ENCODE data around the gene MTMR8.
"Not testable (repeated sequence)": the region's sequence is repeated elsewhere in the genome, so short reads cannot be mapped to it uniquely, and the experiment has no call there.

The MTMR8 gene

GRCh38 chrX:64394874-64395567 is at the start of gene MTMR8:
TSS of gene MTMR8 (minus strand) at chrX:64395452. CDS start at chrX:64395363, 89 bp downstream.
- DNase-seq: peak; percentile 0

GRCh38 chrX:64439551-64439950 is 44.3 kb upstream of the MTMR8 start:
- no peak for DNase-seq

GRCh38 chrX:64437665-64438064 is 42.4 kb upstream of the MTMR8 start:
- DNase-seq: no peak

GRCh38 chrX:64437218-64437617 is 42.0 kb upstream of the MTMR8 start:
- no peak for DNase-seq

- no peak for DNase-seq
Observed at GRCh38 chrX:64428371-64428770, 33.1 kb upstream of the MTMR8 start.

- DNase-seq: no peak
Observed at GRCh38 chrX:64427787-64428186, 32.5 kb upstream of the MTMR8 start.

GRCh38 chrX:64427281-64427680 is 32.0 kb upstream of the MTMR8 start:
- DNase-seq: no peak

GRCh38 chrX:64409730-64410129 is 14.5 kb upstream of the MTMR8 start:
- not testable (repeated sequence) for DNase-seq

GRCh38 chrX:64398088-64398487 is 2.8 kb upstream of the MTMR8 start:
- DNase-seq: no peak

GRCh38 chrX:64395568-64395929 is 297 bp upstream of the MTMR8 start:
- DNase-seq: no peak

GRCh38 chrX:64394059-64394873 is 986 bp downstream of the MTMR8 start:
- no peak for DNase-seq

GRCh38 chrX:64389489-64389888 is 5.8 kb downstream of the MTMR8 start:
- no peak for DNase-seq

- not testable (repeated sequence) for DNase-seq
Observed at GRCh38 chrX:64380789-64381188, 14.5 kb downstream of the MTMR8 start.

- no peak for DNase-seq
Observed at GRCh38 chrX:64379924-64380323, 15.3 kb downstream of the MTMR8 start.

- no peak for DNase-seq
Observed at GRCh38 chrX:64377753-64378152, 17.5 kb downstream of the MTMR8 start.

GRCh38 chrX:64352081-64352480 is 43.2 kb downstream of the MTMR8 start:
- DNase-seq: no peak

GRCh38 chrX:64350521-64350920 is 44.7 kb downstream of the MTMR8 start:
- DNase-seq: no peak

GRCh38 chrX:64350047-64350446 is 45.2 kb downstream of the MTMR8 start:
- no peak for DNase-seq

- DNase-seq: no peak
Observed at GRCh38 chrX:64342811-64343210, 52.4 kb downstream of the MTMR8 start.

- no peak for DNase-seq
Observed at GRCh38 chrX:64338296-64338695, 57.0 kb downstream of the MTMR8 start.

GRCh38 chrX:64334467-64334866 is 60.8 kb downstream of the MTMR8 start:
- no peak for DNase-seq

GRCh38 chrX:64330284-64330683 is 65.0 kb downstream of the MTMR8 start:
- no peak for DNase-seq

- DNase-seq: no peak
Observed at GRCh38 chrX:64321507-64321906, 73.7 kb downstream of the MTMR8 start.

- DNase-seq: no peak
Observed at GRCh38 chrX:64313624-64314023, 81.6 kb downstream of the MTMR8 start.

GRCh38 chrX:64306712-64307111 is 88.5 kb downstream of the MTMR8 start:
- no peak for DNase-seq
